Kidney capillary endothelial cell (primary cell): ENCODE data around the gene GPX5.

ENCODE experiments used
- DNase-seq: peaks from one replicate; pipeline ENCODE4 v3.0.0-alpha.2; 2018; ENCODE audit warnings: low spot score

GPX5 gene

GRCh38 chr6:28558629-28559028 lies 32.9 kb downstream of the GPX5 start:
- no peak for DNase-seq

GRCh38 chr6:28563430-28564095 lies 37.9 kb downstream of the GPX5 start:
- DNase-seq = no peak

- no peak for DNase-seq
Measured at GRCh38 chr6:28565823-28566526, 40.3 kb downstream of the GPX5 start.

- no peak for DNase-seq
Measured at GRCh38 chr6:28566527-28567252, 41.0 kb downstream of the GPX5 start.

- no peak for DNase-seq
Measured at GRCh38 chr6:28567506-28567905, 41.8 kb downstream of the GPX5 start.

- DNase-seq = no peak
Measured at GRCh38 chr6:28568515-28569108, 42.9 kb downstream of the GPX5 start.

GRCh38 chr6:28569748-28570147 lies 44.1 kb downstream of the GPX5 start:
- DNase-seq = no peak

- no peak for DNase-seq
Measured at GRCh38 chr6:28580475-28580874, 54.8 kb downstream of the GPX5 start.

- DNase-seq = no peak
Measured at GRCh38 chr6:28583463-28583862, 57.8 kb downstream of the GPX5 start.
